HEK293 (cell line): ENCODE data around the gene CDKL5.

Experiments
- CTCF ChIA-PET: fragments of 350-600 bp; formaldehyde crosslinking; extraction: SDS; loops from one replicate; lab custom pipeline; 2021; ENCODE audit warnings: antibody characterized with exemption; lab: Yijun Ruan, JAX
- POLR2A ChIA-PET: fragments of 300-600 bp; formaldehyde crosslinking; extraction: SDS; loops from one replicate; lab custom pipeline; 2020; ENCODE audit warnings: antibody characterized with exemption, inconsistent platforms; lab: Yijun Ruan, JAX
- H3K27ac ChIP-seq: fragments of 200-500 bp; sonication (Bioruptor generic); 2 replicates; pipeline ENCODE4 v1.5.1; 2014; ENCODE audit warnings: low read depth, low read length, control low read depth, inconsistent platforms; ENCODE audit errors: extremely low read depth
- H3K36me3 ChIP-seq, 2 experiments: fragments of 200-500 bp in 1 of 2; sonication (Bioruptor generic) in 1 of 2; 1 replicate in 1 of 2; 2 replicates in 1 of 2; pipeline ENCODE4 v1.5.1; 2014 to 2017; ENCODE audit warnings: inconsistent platforms in 2 of 2, low read length in 2 of 2; ENCODE audit not compliant: control insufficient read depth in 2 of 2, insufficient read depth in 1 of 2
- H3K4me1 ChIP-seq: fragments of 200-500 bp; sonication (Bioruptor generic); 2 replicates; pipeline ENCODE4 v1.5.1; 2014; ENCODE audit warnings: mild to moderate bottlenecking, low read length, inconsistent platforms; ENCODE audit not compliant: control insufficient read depth, insufficient read depth
- H3K4me3 ChIP-seq: 2 replicates; pipeline ENCODE4 v1.5.1; 2011; ENCODE audit warnings: low read depth, mild to moderate bottlenecking, control low read depth, low read length, moderate library complexity
- H3K9me3 ChIP-seq: fragments of 200-500 bp; sonication (Bioruptor generic); 2 replicates; pipeline ENCODE4 v1.5.1; 2014; ENCODE audit warnings: low read depth, low read length, inconsistent platforms; ENCODE audit not compliant: control insufficient read depth, insufficient read depth
- CTCF ChIP-seq: fragments of 450-650 bp; formaldehyde crosslinking; IDR thresholded peaks from 2 replicates; pipeline ENCODE4 v1.5.1; 2016; ENCODE audit warnings: missing biosample characterization, missing genetic modification characterization
- HIC1 ChIP-seq: fragments of 450-650 bp; formaldehyde crosslinking; IDR thresholded peaks from 2 replicates; pipeline ENCODE4 v1.5.1; 2016; ENCODE audit warnings: missing biosample characterization, missing genetic modification characterization
- SALL2 ChIP-seq: fragments of 450-650 bp; formaldehyde crosslinking; IDR thresholded peaks from 2 replicates; pipeline ENCODE4 v1.5.0; 2017; ENCODE audit warnings: missing biosample characterization, mild to moderate bottlenecking, missing genetic modification characterization, borderline replicate concordance
- SP3 ChIP-seq: fragments of 450-650 bp; formaldehyde crosslinking; IDR thresholded peaks from 2 replicates; pipeline ENCODE4 v1.5.1; 2016; ENCODE audit warnings: missing biosample characterization, missing genetic modification characterization
- ZBTB17 ChIP-seq: fragments of 450-650 bp; formaldehyde crosslinking; IDR thresholded peaks from 2 replicates; pipeline ENCODE4 v1.5.1; 2016; ENCODE audit warnings: missing biosample characterization, missing genetic modification characterization
- ZBTB49 ChIP-seq: fragments of 450-650 bp; formaldehyde crosslinking; IDR thresholded peaks from 2 replicates; pipeline ENCODE4 v1.5.1; 2016; ENCODE audit warnings: missing biosample characterization, missing genetic modification characterization, low read depth
- ZEB2 ChIP-seq: fragments of 450-650 bp; formaldehyde crosslinking; IDR thresholded peaks from 2 replicates; pipeline ENCODE4 v1.5.1; 2016; ENCODE audit warnings: missing biosample characterization, missing genetic modification characterization
- ZNF223 ChIP-seq: fragments of 450-650 bp; formaldehyde crosslinking; IDR thresholded peaks from 2 replicates; pipeline ENCODE4 v1.5.1; 2016; ENCODE audit warnings: missing biosample characterization, missing genetic modification characterization
- ZNF239 ChIP-seq: fragments of 450-650 bp; formaldehyde crosslinking; IDR thresholded peaks from 2 replicates; pipeline ENCODE4 v1.5.1; 2016; ENCODE audit warnings: missing biosample characterization, missing genetic modification characterization
- ZNF324 ChIP-seq: fragments of 450-650 bp; formaldehyde crosslinking; IDR thresholded peaks from 2 replicates; pipeline ENCODE4 v1.5.1; 2016; ENCODE audit warnings: missing biosample characterization, missing genetic modification characterization
- ZNF362 ChIP-seq: fragments of 450-650 bp; formaldehyde crosslinking; IDR thresholded peaks from 2 replicates; pipeline ENCODE4 v1.5.1; 2016; ENCODE audit warnings: missing biosample characterization, missing genetic modification characterization
- ZNF404 ChIP-seq: fragments of 450-650 bp; formaldehyde crosslinking; IDR thresholded peaks from 2 replicates; pipeline ENCODE4 v1.5.1; 2017; ENCODE audit warnings: missing biosample characterization, missing genetic modification characterization
- ZNF571 ChIP-seq: fragments of 450-650 bp; formaldehyde crosslinking; IDR thresholded peaks from 2 replicates; pipeline ENCODE4 v1.5.0; 2017; ENCODE audit warnings: missing biosample characterization, missing genetic modification characterization
- ZNF639 ChIP-seq: fragments of 450-650 bp; formaldehyde crosslinking; IDR thresholded peaks from 2 replicates; pipeline ENCODE4 v1.5.1; 2016; ENCODE audit warnings: missing biosample characterization, missing genetic modification characterization
- ZNF654 ChIP-seq: fragments of 450-650 bp; formaldehyde crosslinking; IDR thresholded peaks from 2 replicates; pipeline ENCODE4 v1.5.1; 2016; ENCODE audit warnings: low read depth, missing biosample characterization, missing genetic modification characterization
- ZNF692 ChIP-seq: fragments of 450-650 bp; formaldehyde crosslinking; IDR thresholded peaks from 2 replicates; pipeline ENCODE4 v1.5.1; 2016; ENCODE audit warnings: missing biosample characterization, missing genetic modification characterization
- ZNF707 ChIP-seq: fragments of 450-650 bp; formaldehyde crosslinking; IDR thresholded peaks from 2 replicates; pipeline ENCODE4 v1.5.1; 2016; ENCODE audit warnings: missing biosample characterization, missing genetic modification characterization
- ZNF777 ChIP-seq: fragments of 450-650 bp; formaldehyde crosslinking; IDR thresholded peaks from 2 replicates; pipeline ENCODE4 v1.5.1; 2017; ENCODE audit warnings: missing biosample characterization, missing genetic modification characterization, borderline replicate concordance
- ZNF785 ChIP-seq: fragments of 450-650 bp; formaldehyde crosslinking; IDR thresholded peaks from 2 replicates; pipeline ENCODE4 v1.5.1; 2016; ENCODE audit warnings: missing biosample characterization, missing genetic modification characterization

The CDKL5 gene

GRCh38 chrX:18389966-18390365 is 35.4 kb upstream of the CDKL5 start:
- no peak for TF ChIP-seq ZNF571 (tag by site-specific recombination)
- TF ChIP-seq ZNF324 (tag by site-specific recombination), result no peak
- TF ChIP-seq ZNF777 (tag by site-specific recombination), result no peak
- TF ChIP-seq ZNF707 (tag by site-specific recombination), result no peak
- TF ChIP-seq ZNF223 (tag by site-specific recombination), result no peak
- peak; percentile 61 for TF ChIP-seq ZNF654 (tag by site-specific recombination)
- no peak for TF ChIP-seq ZNF639 (tag by site-specific recombination)
- H3K9me3 ChIP-seq, result no peaks in the 10 kb centered on the region
- no peaks in the 10 kb centered on the region for H3K36me3 ChIP-seq
- no peaks in the 10 kb centered on the region for H3K4me1 ChIP-seq
- H3K4me3 ChIP-seq, result no peak overlapping the region
- ChIA-PET CTCF (interaction anchor here (0.6 to 1.3 kb wide), 9 partner anchors 307 to 1740 kb away, joined by 3 to 6 read pairs (median 4); no protein-coding TSS in a partner anchor), POLR2A (no interaction called here)
- H3K27ac ChIP-seq, result no peak overlapping the region

- H3K9me3 ChIP-seq, result no peaks in the 10 kb centered on the region
- no peak for TF ChIP-seq SP3 (tag by site-specific recombination)
- peak; percentile 88 for TF ChIP-seq ZNF362 (tag by site-specific recombination)
- 0 out of 2 replicates have a peak, but pooled peaks have one; percentile 22 for TF ChIP-seq ZBTB17 (tag by site-specific recombination)
- peak; percentile 93 for TF ChIP-seq ZNF654 (tag by site-specific recombination)
- TF ChIP-seq CTCF (tag by site-specific recombination), result peak; percentile 27; the same call in 1 of the 2 replicates
- TF ChIP-seq ZEB2, result no peak
- TF ChIP-seq, all 188 proteins: peak for 4
- no peaks in the 10 kb centered on the region for H3K4me1 ChIP-seq
- no peaks in the 10 kb centered on the region for H3K36me3 ChIP-seq
- ChIA-PET CTCF (interaction anchor here (0.6 to 1.3 kb wide), 4 partner anchors 325 to 943 kb away, joined by 3 to 6 read pairs (median 4); no protein-coding TSS in a partner anchor), POLR2A (no interaction called here)
- H3K4me3 ChIP-seq, result no peak overlapping the region
- H3K27ac ChIP-seq, result no peak overlapping the region
These were observed 34.4 kb upstream of the CDKL5 start for GRCh38 chrX:18390941-18391538.

- no peaks in the 10 kb centered on the region for H3K4me1 ChIP-seq
- no peak for TF ChIP-seq SALL2 (tag by site-specific recombination)
- TF ChIP-seq ZNF404, result no peak
- no peak for TF ChIP-seq ZNF571 (tag by site-specific recombination)
- TF ChIP-seq ZNF692 (tag by site-specific recombination), result no peak
- TF ChIP-seq ZNF223 (tag by site-specific recombination), result no peak
- TF ChIP-seq ZNF239 (tag by site-specific recombination), result no peak
- no peak for TF ChIP-seq HIC1 (tag by site-specific recombination)
- TF ChIP-seq ZBTB49, result no peak
- TF ChIP-seq ZNF785 (tag by site-specific recombination), result no peak
These were observed 30.9 kb upstream of the CDKL5 start for GRCh38 chrX:18394477-18394876.

More at GRCh38 chrX:18394477-18394876, 30.9 kb upstream of the CDKL5 start:
- CTCF ChIA-PET, result interaction anchor here (0.6 to 0.7 kb wide), 3 partner anchors 466 to 664 kb away, joined by 3 to 7 read pairs (median 3); no protein-coding TSS in a partner anchor
- H3K36me3 ChIP-seq, result no peaks in the 10 kb centered on the region
- H3K27ac ChIP-seq, result no peak overlapping the region
- H3K4me3 ChIP-seq, result no peak overlapping the region
- POLR2A ChIA-PET, result no interaction called here
- H3K9me3 ChIP-seq, result no peaks in the 10 kb centered on the region
